K562 (cell line): Measurements from ENCODE around the gene SMIM13. TPM values are rescaled to one million over a fixed set of nuclear protein-coding genes. Genes with fewer than 3 reads are reported as not detected.

Experiments used
- FOXK2 ChIP-seq, 2 experiments: fragments of 450-650 bp; IDR thresholded peaks in 1 of 2; conservative IDR thresholded peaks in 1 of 2; 2 replicates each; pipeline ENCODE4 v1.6.1; 2016; ENCODE audit warnings: low read depth in 2 of 2, mild to moderate bottlenecking in 1 of 2
- HINFP ChIP-seq: fragments of 450-650 bp; conservative IDR thresholded peaks from 2 replicates; pipeline ENCODE4 v1.6.1; 2016; ENCODE audit warnings: missing genetic modification characterization, low read depth, mild to moderate bottlenecking, control low read depth, missing compliant biosample characterization
- HOMEZ ChIP-seq: fragments of 250-450 bp; sonication (Bioruptor Pico); IDR thresholded peaks from 2 replicates; pipeline ENCODE4 v1.4.0; 2020; ENCODE audit warnings: mild to moderate bottlenecking, moderate library complexity
- MLLT1 ChIP-seq, 2 experiments: fragments of 450-650 bp; IDR thresholded peaks; 2 replicates each; pipeline ENCODE4 v1.6.1; 2016
- MYBL2 ChIP-seq, 2 experiments: fragments of 450-650 bp in 1 of 2; sonication (generic) in 1 of 2; formaldehyde crosslinking in 1 of 2; IDR thresholded peaks; 2 replicates each; pipeline versions ENCODE4 v1.6.1 to v1.8.1; 2017 to 2022; ENCODE audit warnings: borderline replicate concordance in 1 of 2, inconsistent platforms in 1 of 2, low read depth in 1 of 2, mild to moderate bottlenecking in 1 of 2, missing genetic modification reagents in 1 of 2, moderate library complexity in 1 of 2
- RBM25 ChIP-seq: fragments of 200-400 bp; formaldehyde crosslinking; IDR thresholded peaks from 2 replicates; pipeline ENCODE4 v1.6.1; 2018; ENCODE audit warnings: low read length, low read depth, moderate library complexity; ENCODE audit not compliant: severe bottlenecking
- SMAD4 ChIP-seq: fragments of 250-450 bp; sonication (Bioruptor Pico); conservative IDR thresholded peaks from 2 replicates; pipeline ENCODE4 v1.8.0; 2021; ENCODE audit warnings: inconsistent platforms, mild to moderate bottlenecking, moderate library complexity
- SRSF7 ChIP-seq: fragments of 200-400 bp; formaldehyde crosslinking; optimal IDR thresholded peaks from 2 replicates; pipeline ENCODE3; 2017; ENCODE audit warnings: mild to moderate bottlenecking, low read depth, low read length
- STAT5B ChIP-seq: fragments of 250-450 bp; sonication (Bioruptor Pico); IDR thresholded peaks from 2 replicates; pipeline ENCODE4 v1.8.0; 2021; ENCODE audit warnings: mild to moderate bottlenecking, inconsistent platforms
- ZNF511 ChIP-seq: sonication (generic); formaldehyde crosslinking; IDR thresholded peaks from 2 replicates; pipeline ENCODE4 v1.8.0; 2022; ENCODE audit warnings: mild to moderate bottlenecking, missing genetic modification reagents
- polyA plus RNA-seq, 8 experiments: library from polyadenylated mRNA; depleted of rRNA in 4 of 8; stranded (reverse) in 5 of 8; unstranded in 3 of 8; fragments of >200 nt; fragmentation: Nextera tagmentation in 2 of 8; fragmentation: Illumina TruSeq in 1 of 8; extraction: Ambion mirVana in 2 of 8; extraction: Trizol in 1 of 8; gene quantifications; 2 replicates each; pipeline versions ENCODE4 v1.2.1 to v1.2.3, GENCODE V29; 2011 to 2014; ENCODE audit warnings: inconsistent platforms in 1 of 8, missing spikeins in 1 of 8
- total RNA-seq, 7 experiments: library from RNA; depleted of rRNA in 6 of 7; stranded (reverse); fragments of >200 nt in 6 of 7; fragmentation: Illumina TruSeq in 2 of 7; extraction: Trizol in 2 of 7; gene quantifications; 2 replicates each; pipeline versions ENCODE4 v1.2.1 to v1.2.3, GENCODE V29; 2011 to 2021; ENCODE audit warnings: low replicate concordance in 1 of 7
- TF ChIP-seq, protein P1 (sequence below): fragments of 450-650 bp; IDR thresholded peaks from 2 replicates; pipeline ENCODE4 v1.6.1; 2014; ENCODE audit warnings: low read depth, mild to moderate bottlenecking, moderate library complexity, borderline replicate concordance
- TF ChIP-seq, protein P2 (sequence below): fragments of 250-450 bp; sonication (Bioruptor Pico); IDR thresholded peaks from 2 replicates; pipeline ENCODE4 v1.5.0; 2020; ENCODE audit warnings: mild to moderate bottlenecking, borderline replicate concordance
- TF ChIP-seq, protein P3 (sequence below): fragments of 250-450 bp; sonication (Bioruptor Pico); IDR thresholded peaks from 2 replicates; pipeline ENCODE4 v1.5.0; 2021; ENCODE audit warnings: mild to moderate bottlenecking, borderline replicate concordance

SMIM13 gene
- total and polyA plus RNA-seq, 9 of the 15 experiments (the other 6 are each of a cell fraction or from before 2014, with no cell fraction given), result 5.5 to 24.8 (median 11.7) TPM

DNA sequence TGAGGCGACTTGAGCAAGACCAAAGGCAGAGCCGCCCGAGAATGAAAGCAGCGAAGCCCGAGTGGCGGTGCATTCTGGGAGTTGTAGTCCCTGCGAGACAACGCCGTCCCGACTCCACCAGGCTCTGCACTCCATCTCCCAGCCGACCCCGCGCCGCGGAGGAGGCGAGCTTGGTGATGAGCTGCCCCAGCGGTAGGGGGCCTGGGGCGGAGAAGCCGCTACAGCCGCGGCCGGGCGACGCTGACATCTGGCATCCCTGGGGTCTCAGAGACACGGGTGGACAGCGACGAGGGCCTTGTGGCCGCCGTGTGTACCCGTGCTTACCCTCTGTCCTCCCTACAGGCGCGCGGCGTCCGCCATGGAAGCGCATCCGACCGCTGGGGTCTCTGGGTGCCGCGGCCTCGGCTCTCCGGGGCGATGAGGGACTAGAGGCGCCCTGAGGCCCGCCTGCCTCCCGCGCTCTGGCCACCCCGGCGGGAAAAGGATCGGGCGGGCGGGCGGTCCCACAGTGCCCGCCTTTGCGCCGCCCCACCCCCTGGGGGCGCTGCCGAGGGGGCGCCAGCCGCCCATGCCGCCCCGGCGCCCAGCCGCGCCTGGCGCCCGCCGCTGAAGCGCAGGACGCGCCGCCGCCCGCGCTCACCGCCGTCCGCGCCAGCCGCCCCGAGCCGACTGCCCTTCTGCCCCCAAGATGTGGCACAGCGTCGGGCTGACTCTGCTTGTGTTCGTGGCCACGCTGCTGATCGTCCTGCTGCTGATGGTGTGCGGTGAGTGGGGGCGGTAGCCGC, at the start of gene SMIM13 (continued):
- TF ChIP-seq FOXK2 (conservative IDR thresholded peaks at IDR 0.05 in 1 of 2, IDR thresholded peaks at IDR 0.05 in 1 of 2; ENCODE audit: low read depth in 2 of 2), result peak in 1 of 2 experiments; percentile 52; a peak in 1 of 4 replicates
- TF ChIP-seq, protein P1, sequence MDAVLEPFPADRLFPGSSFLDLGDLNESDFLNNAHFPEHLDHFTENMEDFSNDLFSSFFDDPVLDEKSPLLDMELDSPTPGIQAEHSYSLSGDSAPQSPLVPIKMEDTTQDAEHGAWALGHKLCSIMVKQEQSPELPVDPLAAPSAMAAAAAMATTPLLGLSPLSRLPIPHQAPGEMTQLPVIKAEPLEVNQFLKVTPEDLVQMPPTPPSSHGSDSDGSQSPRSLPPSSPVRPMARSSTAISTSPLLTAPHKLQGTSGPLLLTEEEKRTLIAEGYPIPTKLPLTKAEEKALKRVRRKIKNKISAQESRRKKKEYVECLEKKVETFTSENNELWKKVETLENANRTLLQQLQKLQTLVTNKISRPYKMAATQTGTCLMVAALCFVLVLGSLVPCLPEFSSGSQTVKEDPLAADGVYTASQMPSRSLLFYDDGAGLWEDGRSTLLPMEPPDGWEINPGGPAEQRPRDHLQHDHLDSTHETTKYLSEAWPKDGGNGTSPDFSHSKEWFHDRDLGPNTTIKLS, result peak; percentile 90
- TF ChIP-seq, protein P2, sequence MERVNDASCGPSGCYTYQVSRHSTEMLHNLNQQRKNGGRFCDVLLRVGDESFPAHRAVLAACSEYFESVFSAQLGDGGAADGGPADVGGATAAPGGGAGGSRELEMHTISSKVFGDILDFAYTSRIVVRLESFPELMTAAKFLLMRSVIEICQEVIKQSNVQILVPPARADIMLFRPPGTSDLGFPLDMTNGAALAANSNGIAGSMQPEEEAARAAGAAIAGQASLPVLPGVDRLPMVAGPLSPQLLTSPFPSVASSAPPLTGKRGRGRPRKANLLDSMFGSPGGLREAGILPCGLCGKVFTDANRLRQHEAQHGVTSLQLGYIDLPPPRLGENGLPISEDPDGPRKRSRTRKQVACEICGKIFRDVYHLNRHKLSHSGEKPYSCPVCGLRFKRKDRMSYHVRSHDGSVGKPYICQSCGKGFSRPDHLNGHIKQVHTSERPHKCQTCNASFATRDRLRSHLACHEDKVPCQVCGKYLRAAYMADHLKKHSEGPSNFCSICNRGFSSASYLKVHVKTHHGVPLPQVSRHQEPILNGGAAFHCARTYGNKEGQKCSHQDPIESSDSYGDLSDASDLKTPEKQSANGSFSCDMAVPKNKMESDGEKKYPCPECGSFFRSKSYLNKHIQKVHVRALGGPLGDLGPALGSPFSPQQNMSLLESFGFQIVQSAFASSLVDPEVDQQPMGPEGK, result no peak
- TF ChIP-seq HINFP (tag), result no peak
- TF ChIP-seq MYBL2 (IDR thresholded peaks at IDR 0.05; ENCODE audit: low read depth), result no peak
- TF ChIP-seq MYBL2 (CRISPR knock-in tag; IDR thresholded peaks at IDR 0.05; ENCODE audit: borderline replicate concordance), result no peak
- TF ChIP-seq MLLT1 (IDR thresholded peaks at IDR 0.05), result no peak; a peak in 1 of 4 replicates
- no peak for TF ChIP-seq SRSF7
- no peak for TF ChIP-seq RBM25
- TF ChIP-seq, protein P3, sequence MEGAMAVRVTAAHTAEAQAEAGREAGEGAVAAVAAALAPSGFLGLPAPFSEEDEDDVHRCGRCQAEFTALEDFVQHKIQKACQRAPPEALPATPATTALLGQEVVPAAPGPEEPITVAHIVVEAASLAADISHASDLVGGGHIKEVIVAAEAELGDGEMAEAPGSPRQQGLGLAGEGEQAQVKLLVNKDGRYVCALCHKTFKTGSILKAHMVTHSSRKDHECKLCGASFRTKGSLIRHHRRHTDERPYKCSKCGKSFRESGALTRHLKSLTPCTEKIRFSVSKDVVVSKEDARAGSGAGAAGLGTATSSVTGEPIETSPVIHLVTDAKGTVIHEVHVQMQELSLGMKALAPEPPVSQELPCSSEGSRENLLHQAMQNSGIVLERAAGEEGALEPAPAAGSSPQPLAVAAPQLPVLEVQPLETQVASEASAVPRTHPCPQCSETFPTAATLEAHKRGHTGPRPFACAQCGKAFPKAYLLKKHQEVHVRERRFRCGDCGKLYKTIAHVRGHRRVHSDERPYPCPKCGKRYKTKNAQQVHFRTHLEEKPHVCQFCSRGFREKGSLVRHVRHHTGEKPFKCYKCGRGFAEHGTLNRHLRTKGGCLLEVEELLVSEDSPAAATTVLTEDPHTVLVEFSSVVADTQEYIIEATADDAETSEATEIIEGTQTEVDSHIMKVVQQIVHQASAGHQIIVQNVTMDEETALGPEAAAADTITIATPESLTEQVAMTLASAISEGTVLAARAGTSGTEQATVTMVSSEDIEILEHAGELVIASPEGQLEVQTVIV (CRISPR knock-in tag), result no peak
- no peak for TF ChIP-seq STAT5B (CRISPR knock-in tag)
- peak; percentile 81 for TF ChIP-seq SMAD4 (CRISPR knock-in tag)
- no peak for TF ChIP-seq HOMEZ (CRISPR knock-in tag)
- peak; percentile 95; the same call in 1 of the 2 replicates for TF ChIP-seq ZNF511 (CRISPR knock-in tag)
